HG02588 (cell line): ENCODE data around the gene LRRC1.

Source experiments
- ATAC-seq: cut with Tn5 transposase; IDR thresholded peaks from one replicate; pipeline ENCODE4 v1.9.1; 2021; ENCODE audit warnings: mild to moderate bottlenecking, moderate library complexity; ENCODE audit not compliant: unreplicated experiment

LRRC1 gene

DNA sequence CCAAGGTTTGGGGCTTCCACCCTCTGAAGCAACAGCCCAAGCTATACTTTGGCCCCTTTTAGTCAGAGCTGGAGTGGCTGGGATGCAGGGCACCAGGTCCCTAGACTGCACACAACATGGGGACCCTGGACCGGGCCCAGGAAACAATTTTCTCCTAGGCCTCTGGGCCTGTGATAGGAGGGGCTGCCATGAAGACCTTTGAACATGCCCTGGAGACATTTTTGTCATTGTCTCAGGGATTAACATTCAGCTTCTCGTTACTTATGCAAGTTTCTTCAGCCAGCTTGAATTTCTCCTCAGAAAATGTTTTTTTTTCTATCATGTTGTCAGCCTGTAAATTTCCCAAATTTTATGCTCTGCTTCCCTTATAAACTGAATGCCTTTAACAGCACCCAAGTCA is 82.3 kb downstream of the LRRC1 start:
- ATAC-seq, result no peak

DNA sequence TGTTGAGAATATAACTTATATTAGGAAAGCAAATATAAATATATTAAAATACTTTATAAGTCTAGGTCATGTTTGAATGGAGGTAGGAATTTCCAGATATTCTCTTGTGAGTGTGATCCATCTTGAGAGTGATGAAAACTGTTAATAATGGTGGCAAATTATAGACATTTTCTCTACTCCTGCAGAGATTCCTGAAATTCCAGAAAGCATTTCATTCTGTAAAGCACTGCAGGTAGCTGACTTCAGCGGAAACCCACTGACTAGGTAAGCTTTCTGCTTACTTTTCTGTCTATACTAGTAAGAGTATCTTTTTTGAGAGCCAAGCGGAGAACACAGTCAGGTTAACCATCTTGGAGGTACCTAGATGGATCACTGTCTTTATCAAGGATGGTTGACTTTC is 84.0 kb downstream of the LRRC1 start:
- no peak for ATAC-seq

DNA sequence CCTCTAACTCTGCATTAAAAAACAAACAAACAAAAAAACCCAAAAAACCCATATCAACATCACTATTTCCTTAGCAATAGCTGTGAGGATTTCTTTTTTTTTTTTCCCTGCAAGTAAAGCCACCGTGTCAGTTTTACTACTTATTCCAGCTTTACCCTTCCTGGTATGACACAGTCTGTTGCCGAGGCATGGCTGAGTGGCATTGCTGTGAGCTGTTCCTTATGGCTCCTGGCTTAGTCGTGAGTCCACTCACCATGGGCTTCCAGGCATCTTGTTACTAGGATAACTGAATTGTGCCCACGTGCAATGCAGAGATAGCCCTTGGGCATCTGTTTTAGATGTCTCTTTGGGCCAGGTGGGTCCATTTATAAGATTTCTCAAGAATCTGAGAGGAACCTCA is 84.8 kb downstream of the LRRC1 start:
- ATAC-seq, result no peak

DNA sequence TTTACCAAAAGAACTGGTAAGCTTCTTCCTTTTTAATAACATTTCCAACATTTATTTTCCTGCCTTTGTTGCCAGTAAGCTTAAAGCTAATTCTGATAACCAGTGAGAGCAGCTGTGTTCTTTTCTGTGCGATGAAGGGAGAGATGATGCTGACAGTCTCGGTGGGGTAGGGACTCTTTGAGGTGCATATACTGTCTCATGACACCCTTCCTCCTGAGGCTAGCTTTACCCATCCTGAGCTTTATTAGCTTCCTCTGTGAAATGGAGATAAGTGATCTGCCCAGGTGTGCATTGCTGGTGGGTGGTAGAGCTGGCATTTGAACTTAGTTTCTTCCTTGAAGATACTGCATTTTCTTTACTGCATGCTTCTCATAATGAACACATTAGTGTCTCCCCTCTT is 92.5 kb downstream of the LRRC1 start:
- ATAC-seq, result no peak

DNA sequence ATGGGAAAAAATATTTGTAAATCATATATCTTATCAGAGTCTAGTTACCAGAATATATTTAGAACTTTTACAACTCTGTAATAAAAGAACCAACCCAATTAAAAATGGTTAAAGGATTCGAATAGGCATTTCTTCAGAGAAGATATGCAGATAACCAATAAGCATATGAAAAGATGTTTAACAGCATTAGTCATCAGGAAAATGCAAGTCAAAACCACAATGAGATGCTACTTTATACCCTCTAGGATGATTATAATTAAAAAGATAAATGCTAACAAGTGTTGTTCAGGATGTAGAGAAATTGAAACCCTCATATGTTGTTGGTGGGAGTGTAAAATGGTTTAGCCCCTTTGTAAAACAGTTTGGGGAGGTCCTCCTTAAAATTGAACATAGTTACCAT is 94.1 kb downstream of the LRRC1 start:
- ATAC-seq, result no peak

DNA sequence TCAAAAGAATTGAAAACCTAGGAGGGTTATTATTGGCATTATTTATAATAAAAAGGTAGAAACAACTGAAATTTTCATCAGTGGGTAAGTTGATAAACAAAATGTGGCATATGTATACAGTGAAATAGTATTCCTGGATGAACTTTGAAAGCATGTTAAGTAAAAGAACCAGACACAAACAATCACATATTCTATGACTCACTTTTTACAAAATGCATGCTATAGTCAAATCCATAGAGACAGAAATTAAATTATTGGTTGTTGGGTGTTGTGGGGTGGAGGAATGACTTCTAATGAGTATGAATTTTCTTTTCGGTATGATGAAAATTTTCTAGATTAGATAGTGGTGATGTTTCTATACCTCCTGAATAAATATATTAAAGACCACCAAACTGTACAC is 94.6 kb downstream of the LRRC1 start:
- ATAC-seq, result no peak

DNA sequence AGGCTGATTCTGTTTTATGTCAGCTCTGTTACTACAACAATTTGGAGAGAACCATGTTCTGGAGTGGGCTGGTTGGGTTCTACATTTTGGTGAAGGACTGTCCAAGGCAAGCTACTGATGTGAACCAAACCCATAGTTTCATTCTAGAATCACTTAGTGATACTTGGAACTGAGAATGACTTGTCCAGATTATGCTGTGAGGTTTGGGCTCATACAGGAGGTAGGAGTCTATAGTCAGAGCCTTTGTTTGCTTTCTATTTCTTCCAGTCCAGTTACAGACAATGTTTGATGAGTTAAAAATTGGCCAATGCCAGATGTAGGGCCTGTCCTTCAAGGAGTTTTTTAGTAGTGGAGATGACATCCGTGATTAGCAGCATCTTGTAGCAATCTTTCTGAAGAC is 97.9 kb downstream of the LRRC1 start:
- peak; percentile 65 for ATAC-seq

DNA sequence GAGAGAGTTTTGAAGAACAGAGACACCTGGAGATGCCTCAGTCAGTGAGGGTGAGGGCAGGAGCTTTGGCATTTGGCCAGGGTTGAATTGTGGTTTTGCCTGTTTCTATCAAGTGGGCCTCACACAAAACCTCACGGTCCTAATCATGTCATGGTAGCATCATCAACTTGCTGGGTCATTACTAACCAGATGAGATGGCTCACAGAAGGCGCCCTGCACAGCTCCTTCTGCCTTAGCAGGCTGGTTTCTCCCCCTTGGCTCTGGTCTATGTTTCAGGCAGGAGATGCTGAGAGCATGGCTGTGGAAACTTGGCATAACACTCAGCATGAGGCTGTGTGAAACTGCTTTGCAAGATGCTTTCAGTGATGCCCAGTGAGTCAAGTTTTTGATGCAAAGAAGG is 99.3 kb downstream of the LRRC1 start:
- peak; percentile 83 for ATAC-seq

DNA sequence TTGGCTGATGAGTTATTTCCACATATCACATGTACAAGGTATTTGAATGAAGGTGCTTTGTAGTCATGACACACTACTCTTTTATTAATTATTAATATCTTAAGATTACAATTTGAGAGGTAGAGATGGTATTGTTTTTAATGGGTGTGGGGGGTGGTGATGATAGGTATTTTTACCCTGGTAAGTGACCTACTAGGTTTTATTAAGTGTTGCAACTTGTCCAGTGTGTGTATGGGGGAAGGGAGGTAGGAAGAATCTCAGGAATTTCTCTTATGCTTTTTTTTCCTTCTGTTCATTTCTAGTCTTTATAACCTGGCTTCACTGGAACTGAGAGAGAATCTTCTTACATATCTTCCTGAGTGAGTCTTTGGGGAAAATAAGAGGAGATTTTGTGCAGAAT is 101.4 kb downstream of the LRRC1 start:
- ATAC-seq, result no peak

DNA sequence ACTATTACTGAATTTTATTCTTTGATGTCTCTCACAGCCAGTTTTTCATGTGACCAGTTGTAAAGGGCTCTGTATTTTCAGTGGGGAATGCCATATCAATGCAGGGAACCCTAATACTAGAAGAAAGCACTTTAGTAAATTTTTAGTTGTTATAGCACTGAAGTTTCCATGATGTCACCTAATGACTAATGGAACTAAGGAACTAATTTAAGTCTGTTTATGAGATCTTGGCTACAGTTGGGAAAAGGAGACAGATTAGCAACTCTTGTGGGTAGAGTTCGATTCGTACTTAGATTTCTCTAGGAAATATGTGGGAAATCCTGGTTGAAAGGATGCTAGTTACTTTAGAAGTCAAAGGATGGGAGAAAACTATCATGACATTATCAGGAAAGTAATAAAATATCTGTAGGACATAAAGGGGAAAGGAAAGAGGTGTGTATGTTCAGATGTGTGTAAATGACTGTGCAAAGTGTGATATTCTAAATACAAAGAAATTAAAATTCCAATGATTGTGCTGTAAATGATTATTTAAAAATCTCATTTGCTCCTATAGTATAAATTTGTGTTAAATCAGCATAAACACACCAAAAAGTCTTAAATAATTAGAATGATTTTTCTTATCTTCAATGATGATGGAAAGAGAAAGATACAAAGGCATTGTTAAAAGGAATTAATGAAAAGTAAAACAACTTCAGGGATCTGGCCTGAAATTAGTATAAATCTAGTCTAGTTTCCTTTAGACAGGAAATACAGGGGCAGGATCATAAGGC is 103.4 kb downstream of the LRRC1 start:
- ATAC-seq, result no peak

DNA sequence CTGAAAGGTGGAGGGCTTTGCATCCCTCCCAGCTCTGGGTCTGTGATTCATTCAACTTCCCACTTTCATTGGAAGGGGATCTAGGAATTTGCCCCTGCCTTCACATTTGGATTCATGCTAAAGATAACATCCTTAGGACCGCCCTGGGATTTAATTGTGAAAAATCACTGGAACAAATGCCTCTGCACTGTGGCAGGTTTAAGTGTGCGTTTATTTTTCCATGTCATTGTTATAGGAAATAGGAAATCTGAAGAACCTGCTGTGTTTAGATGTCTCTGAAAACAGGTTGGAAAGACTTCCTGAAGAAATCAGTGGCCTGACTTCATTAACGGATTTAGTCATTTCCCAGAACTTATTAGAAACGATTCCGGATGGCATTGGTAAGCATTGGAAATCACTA is 104.7 kb downstream of the LRRC1 start:
- ATAC-seq, result no peak

DNA sequence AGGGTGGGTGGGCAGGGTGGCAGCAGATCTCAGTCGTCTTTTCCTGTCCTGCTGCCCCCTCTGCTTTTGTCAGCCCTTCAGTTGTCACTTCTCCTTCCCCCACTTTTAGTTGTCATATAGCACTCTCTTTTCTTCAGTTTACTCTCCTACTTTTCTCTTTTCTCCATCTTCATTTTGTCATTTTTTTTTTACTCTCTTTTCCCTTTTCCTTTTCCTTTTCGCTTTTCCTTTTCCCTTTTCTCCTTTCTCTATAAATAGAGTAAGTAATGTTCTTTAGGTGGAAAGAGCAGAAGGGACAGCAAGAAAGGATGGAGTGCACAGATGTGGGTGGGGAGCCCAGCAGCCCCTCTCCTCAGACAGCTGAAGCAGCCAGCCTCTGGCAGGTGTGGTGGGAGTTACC is 108.6 kb downstream of the LRRC1 start:
- no peak for ATAC-seq

DNA sequence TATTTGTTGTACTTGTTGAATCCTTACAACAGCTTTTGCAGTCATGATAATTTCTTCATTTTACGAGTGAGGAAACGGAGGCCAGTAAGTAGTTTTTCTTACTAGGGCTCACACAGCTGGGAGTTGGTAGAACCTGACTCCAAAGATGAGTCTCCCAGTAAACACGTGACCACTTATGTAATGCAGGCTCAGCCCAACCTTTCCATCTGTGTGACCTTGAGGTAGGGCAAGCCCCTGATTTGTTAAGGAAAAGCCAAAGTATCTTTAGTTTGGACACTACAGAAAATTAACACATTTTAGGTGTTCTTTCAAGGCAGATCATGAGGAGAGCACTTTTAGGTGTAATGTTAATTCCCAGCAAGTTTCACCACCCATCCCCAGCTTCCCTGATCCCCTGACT is 111.3 kb downstream of the LRRC1 start:
- ATAC-seq, result no peak

DNA sequence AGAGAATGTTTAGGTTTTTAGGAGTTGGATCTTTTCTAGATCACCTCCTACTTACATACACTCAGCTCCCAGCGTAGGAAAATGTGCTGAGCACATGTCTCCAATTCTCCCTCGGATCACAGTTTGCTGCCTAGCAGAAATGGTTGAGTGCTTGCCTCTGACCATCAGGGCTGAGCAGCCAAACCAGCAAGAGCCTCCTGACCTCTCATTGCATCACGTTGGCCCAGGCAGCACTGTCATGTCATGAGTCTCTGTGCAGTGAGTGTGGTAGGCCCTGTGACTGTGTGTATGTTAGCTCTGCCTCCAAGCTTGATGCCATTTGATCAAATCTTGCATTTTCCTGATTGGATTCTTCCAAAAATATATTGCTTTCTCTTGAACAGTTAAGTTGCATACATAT is 112.0 kb downstream of the LRRC1 start:
- ATAC-seq, result no peak

DNA sequence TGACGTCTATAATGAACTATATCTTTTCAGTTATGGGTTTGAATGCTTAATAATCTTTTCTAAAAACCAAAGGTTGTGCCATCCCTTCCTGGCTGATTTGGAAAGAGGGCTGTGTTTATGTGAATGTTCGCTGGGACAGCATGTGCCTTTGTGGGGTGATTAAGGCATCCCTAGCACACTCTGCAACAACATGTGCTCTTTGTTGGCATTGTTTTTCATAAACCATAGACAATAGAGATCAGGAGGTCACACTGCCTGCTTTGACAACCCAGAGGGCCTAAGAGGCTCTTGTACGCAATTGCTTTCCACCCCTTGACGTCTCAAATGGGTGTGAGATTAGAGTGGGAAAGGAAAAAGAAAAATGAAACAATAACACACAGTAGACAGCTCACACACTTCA is 116.0 kb downstream of the LRRC1 start:
- ATAC-seq, result no peak

DNA sequence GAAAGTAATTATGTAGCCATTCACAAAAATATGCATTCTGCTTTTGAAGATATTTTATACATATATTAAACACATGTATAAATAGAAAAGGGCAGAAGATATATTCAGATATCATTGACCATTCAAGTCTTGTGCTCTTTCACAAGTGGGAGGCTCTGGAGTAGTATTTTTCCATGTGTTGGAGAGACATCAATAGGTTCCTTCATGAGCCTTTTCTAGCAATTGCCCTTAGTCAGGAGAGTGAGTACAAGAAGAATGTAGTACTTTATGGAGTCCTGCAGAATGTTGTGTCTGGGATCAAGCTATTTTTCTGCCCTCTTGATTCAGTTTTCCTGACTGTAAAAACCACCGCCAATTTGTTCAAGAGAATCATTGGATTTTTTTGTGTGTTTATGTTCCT is 117.9 kb downstream of the LRRC1 start:
- no peak for ATAC-seq

DNA sequence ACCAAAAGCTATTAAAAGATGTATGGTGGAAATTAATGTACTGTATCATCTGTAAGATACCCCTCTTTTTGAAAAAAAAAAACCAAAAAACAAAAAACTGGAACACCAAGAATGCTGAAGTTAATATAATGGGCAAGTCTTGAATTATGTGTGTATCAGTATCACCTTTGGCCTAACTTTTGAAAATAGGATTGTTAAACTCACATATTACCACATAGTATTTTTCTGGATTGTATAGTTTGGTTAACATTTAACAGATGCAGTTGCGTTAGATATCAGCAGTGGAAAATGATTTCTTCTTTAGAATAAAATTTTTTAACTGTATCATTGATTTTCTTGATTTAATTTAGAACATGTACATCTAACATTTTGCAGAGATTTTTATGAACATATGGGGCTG is 118.5 kb downstream of the LRRC1 start:
- no peak for ATAC-seq

DNA sequence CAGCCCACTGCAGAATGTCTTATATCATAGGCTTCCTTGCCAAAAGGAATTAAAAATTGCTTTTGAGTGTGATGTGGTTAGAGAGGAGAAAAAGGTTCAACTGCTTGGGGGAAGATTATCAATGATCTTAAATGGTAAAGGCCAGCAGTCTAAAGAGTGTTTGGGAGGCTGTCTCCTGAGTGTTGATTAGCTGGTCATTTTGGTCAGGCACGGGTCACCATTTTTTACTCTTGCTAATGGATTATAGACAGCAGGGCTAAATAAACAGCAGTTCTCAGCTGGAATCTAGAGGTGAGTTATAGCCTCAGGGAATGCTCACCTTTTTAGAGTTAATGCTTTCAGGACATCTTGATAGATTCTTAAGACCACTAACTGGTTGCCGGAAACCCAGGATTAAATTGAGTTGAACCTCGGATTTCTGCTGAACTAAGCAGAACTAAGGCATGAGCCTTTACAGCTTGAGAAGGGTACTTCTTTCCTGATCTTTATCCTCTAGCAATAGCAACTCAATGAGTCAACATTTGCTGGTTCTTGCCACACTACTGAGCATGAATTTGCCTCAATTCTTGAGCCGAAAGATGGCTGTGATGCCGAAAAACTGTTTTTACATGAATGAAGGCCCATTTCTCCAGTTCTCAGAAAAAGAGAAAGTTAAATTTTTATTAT is 120.4 kb downstream of the LRRC1 start:
- ATAC-seq, result no peak

DNA sequence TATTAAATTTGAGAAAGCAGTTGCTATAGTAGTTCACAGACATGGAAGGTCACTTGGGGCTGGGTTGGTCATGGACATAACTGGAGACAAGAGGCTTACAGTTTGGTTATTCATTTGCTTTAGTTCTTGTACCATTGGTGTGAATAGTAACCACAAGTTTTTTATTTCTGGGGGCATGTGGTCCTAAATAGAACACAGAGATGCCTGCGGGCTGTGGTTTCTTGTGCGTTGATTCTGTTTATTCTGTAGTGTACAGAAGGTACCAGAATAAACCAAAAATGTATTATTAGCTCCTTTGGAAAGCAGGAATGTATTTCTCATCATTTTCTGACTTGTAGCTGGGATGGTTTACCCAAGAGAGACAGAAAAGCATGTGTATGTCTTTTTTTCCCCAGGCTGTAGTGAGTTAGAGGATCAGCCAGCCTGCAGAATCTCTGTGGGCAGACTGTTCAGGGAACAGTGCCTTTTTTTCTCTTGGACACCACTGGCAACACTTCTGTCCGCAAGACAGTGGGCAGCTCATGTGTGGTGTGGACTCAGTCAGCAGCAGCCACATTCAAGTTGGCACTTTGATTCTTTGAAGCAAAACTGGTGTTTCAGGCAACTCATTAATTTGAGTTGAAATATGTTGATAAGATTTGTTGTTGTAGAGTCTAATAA is 122.1 kb downstream of the LRRC1 start:
- peak; percentile 48 for ATAC-seq

DNA sequence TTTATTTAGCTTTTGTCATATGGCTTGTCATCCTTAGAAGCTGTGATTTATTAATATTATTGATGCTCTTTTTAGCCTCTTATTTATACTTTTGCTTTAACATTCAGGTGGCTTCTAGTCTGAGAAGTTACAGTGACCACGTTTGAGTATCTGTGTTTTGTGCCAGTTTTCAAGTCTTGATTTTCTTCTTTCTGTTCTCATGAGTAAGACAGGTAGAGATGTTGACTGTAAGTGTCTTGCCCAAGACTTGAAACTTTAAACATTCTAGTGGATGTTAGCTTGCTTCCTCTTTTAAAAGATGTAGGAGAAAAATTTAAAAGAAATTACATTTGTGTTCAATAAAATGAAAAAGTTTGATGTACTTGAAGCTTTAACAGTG is 122.6 kb downstream of the LRRC1 start:
- peak; percentile 53 for ATAC-seq

DNA sequence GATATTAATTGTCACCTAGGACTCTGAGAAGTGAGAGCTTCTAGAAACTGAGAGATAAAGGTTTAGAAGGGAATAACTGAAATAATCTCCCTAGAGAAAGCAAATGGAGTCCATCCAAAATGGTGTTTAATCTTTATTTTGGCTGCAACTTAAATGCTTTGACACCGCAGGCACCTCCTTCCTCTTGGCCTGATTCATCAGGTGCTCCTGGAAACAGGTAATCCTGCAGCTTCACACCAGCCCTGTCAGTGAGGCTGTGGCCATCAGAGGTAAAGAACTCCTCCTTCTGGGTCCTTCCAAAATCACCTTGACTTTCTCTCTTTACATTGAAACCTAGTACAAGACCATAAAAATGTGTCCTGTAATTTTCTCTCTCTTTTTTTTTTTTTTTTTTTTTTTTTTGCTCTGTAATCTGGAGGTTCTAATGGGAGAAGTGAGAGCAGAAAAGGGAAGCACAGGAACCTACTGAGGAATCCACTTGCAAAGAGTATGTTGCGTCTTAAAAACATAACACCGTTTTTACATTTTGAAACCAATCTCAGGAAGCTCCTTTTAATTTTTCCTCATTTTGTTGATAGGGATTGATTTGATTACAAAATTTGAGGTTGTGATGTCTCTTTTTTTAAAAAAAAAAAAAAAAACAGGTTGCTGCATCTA is 124.2 kb downstream of the LRRC1 start:
- ATAC-seq, result no peak

DNA sequence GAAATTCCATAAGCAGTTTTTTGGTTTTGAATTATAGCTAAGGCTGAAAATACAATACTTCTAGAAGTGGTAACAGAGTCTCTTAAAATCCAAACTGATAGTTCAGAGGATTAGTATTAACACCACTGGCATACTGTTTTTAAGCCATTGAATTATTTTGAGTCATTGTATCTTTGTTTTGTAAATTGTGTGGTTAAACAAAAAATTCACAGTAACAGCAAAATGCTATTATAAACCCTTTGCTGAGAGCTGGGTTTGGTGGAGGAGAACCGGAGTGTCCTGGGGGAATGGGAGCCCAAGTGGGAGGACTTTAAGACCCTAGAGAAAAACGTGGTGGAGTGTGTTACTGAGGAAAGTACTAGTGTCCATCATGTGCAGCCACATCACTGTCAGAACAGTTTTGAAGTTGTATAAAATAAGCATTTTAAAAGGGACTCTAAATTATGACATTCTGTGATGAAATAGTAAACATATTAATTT is 125.1 kb downstream of the LRRC1 start:
- ATAC-seq, result no peak
